Ishikawa (cell line): ENCODE data around the gene TMEM141.

Experiments
- CREB1 ChIP-seq: IDR thresholded peaks from 2 replicates; pipeline ENCODE4 v1.6.1; 2012; ENCODE audit warnings: low read depth
- EGR1 ChIP-seq: IDR thresholded peaks from 2 replicates; pipeline ENCODE4 v1.6.1; 2012
- EP300 ChIP-seq: IDR thresholded peaks from 2 replicates; pipeline ENCODE4 v1.6.1; 2012; ENCODE audit warnings: borderline replicate concordance
- FOXM1 ChIP-seq: IDR thresholded peaks from 2 replicates; pipeline ENCODE4 v1.6.1; 2012; ENCODE audit warnings: low read depth, borderline replicate concordance
- RAD21 ChIP-seq: IDR thresholded peaks from 2 replicates; pipeline ENCODE4 v1.6.1; 2012; ENCODE audit warnings: low read depth
- YY1 ChIP-seq: IDR thresholded peaks from 2 replicates; pipeline ENCODE4 v1.6.1; 2012; ENCODE audit warnings: low read depth
- TF ChIP-seq, protein P1 (sequence below): IDR thresholded peaks from 2 replicates; pipeline ENCODE4 v1.6.1; 2012; ENCODE audit warnings: low read depth, mild to moderate bottlenecking

DNA sequence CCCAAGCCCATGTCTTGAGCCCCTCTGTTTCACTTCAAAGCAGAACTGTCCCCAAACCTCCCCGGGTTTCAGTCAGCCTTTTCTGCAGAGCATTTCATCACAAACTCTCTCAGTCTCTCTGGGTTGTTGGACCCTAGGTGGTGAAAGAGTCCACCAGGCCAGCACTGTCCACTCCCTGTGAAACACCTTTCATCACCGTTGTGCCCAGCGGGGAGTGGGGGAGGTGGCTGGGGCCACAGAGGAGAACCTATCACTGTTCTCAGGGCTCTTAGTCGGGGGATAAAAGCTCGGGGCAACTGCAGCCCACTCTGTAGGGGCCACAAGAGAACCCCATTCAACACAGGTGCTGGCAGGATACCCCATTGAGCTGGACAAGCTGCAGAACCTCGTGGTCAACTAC, 11.2 kb downstream of the TMEM141 start:
- TF ChIP-seq EGR1 = no peak
- no peak for TF ChIP-seq FOXM1
- TF ChIP-seq, protein P1, sequence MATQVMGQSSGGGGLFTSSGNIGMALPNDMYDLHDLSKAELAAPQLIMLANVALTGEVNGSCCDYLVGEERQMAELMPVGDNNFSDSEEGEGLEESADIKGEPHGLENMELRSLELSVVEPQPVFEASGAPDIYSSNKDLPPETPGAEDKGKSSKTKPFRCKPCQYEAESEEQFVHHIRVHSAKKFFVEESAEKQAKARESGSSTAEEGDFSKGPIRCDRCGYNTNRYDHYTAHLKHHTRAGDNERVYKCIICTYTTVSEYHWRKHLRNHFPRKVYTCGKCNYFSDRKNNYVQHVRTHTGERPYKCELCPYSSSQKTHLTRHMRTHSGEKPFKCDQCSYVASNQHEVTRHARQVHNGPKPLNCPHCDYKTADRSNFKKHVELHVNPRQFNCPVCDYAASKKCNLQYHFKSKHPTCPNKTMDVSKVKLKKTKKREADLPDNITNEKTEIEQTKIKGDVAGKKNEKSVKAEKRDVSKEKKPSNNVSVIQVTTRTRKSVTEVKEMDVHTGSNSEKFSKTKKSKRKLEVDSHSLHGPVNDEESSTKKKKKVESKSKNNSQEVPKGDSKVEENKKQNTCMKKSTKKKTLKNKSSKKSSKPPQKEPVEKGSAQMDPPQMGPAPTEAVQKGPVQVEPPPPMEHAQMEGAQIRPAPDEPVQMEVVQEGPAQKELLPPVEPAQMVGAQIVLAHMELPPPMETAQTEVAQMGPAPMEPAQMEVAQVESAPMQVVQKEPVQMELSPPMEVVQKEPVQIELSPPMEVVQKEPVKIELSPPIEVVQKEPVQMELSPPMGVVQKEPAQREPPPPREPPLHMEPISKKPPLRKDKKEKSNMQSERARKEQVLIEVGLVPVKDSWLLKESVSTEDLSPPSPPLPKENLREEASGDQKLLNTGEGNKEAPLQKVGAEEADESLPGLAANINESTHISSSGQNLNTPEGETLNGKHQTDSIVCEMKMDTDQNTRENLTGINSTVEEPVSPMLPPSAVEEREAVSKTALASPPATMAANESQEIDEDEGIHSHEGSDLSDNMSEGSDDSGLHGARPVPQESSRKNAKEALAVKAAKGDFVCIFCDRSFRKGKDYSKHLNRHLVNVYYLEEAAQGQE = no peak
- no peak for TF ChIP-seq CREB1
- TF ChIP-seq EP300 = no peak
- TF ChIP-seq RAD21 = no peak
- TF ChIP-seq YY1 = no peak
